ENCODE results near the gene SCRN1. TPM values are rescaled to one million over a fixed set of nuclear protein-coding genes. Genes with fewer than 3 reads are reported as not detected.

SCRN1 gene
- total and polyA plus RNA-seq, 2 experiments from 2014 or later = 58.8 to 80.0 TPM

DNA sequence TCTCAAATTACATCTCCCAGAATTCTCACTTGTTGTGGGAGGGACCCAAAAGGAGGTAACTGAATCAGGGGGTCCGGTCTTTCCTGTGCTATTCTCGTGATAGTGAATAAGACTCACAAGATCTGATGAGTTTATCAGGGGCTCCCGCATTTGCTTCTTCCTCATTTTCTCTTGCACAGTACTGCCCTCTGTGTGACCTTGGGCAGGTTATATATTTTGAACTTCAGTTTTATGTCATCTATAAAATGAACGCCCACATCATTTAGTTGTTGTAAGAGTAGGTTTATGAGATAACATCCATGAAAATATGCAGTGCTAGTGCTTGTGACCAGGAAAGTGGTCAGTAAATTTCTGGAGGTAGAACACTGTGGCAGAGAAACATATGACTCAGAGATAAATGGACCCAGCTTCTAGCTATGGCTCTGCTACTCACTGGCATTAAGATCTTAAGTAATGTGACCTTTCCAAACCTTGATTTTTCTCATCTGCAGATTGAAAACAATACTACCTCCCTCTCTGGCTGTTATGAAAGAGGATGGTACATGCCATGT lies 44.3 kb downstream of the SCRN1 start:
- Histone ChIP-seq H3F3A (ENCODE audit: insufficient read depth) (no peaks in the 10 kb centered on the region), H3K79me2 (ENCODE audit: insufficient read depth) (no peaks in the 10 kb centered on the region), H3K9me2 (ENCODE audit: insufficient read depth) (no peaks in the 10 kb centered on the region), H3K27ac (no peak overlapping the region), H3K9ac (no peak overlapping the region), H3K36me3 (ENCODE audit: low read depth) (peaks cover 49% of the 10 kb centered on the region), H3K4me3 (no peak overlapping the region), H3K27me3 (replicated peaks; ENCODE audit: insufficient read depth) (no peaks in the 10 kb centered on the region), H3K4me1 (ENCODE audit: insufficient read depth) (no peaks in the 10 kb centered on the region), H4K20me1 (ENCODE audit: insufficient read depth) (no peaks in the 10 kb centered on the region), H3K4me2 (ENCODE audit: unreplicated experiment) (no peak overlapping the region), H3K9me3 (ENCODE audit: low read depth) (no peaks in the 10 kb centered on the region), H2AFZ (no peak overlapping the region)
- TF ChIP-seq EZH2phosphoT487 (IDR thresholded peaks at IDR 0.05; ENCODE audit: insufficient read depth, low read depth) (no peak), EZH2 (IDR thresholded peaks at IDR 0.05; ENCODE audit: insufficient read depth, poor library complexity, severe bottlenecking) (no peak)
- 97% methylated on average over 4 of the region's 4 CpGs for WGBS, 2 experiments (ENCODE audit: low coverage in 1 of 2, low lambda C conversion rate in 2 of 2, missing lambda C conversion rate in 2 of 2)
- peak; percentile 12 for DNase-seq
- in situ Hi-C loops (cut with MboI) = no loop called here

DNA sequence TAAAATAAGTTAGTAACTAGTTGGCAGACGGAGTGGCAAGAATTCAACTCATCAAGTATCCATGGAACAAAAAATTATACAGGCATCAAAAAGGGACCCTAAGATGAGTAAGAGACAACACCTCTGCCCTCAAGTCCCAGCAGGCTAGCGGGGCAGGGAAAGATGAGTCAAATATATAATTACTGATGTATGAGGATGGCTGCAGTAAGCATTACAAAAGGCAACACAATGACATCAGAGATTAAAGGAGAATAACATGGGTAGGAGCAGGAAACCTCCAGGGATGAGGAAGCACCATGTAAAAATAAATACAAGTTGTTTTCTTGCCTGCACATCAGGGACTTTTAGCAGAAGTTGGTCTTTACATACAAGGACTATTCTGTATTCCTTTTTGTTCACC lies 49.4 kb downstream of the SCRN1 start:
- Histone ChIP-seq H3K27me3 (replicated peaks; ENCODE audit: insufficient read depth) (no peaks in the 10 kb centered on the region), H3K4me3 (no peak overlapping the region), H3K4me2 (ENCODE audit: unreplicated experiment) (no peak overlapping the region), H4K20me1 (ENCODE audit: insufficient read depth) (no peaks in the 10 kb centered on the region), H3F3A (ENCODE audit: insufficient read depth) (no peaks in the 10 kb centered on the region), H3K9ac (no peak overlapping the region), H3K4me1 (ENCODE audit: insufficient read depth) (0 out of 2 replicates have a peak, but pooled peaks cover 7% of the 10 kb centered on the region), H3K36me3 (ENCODE audit: low read depth) (peaks cover 80% of the 10 kb centered on the region), H3K79me2 (ENCODE audit: insufficient read depth) (no peaks in the 10 kb centered on the region), H2AFZ (no peak overlapping the region), H3K9me2 (ENCODE audit: insufficient read depth) (no peaks in the 10 kb centered on the region), H3K9me3 (ENCODE audit: low read depth) (no peaks in the 10 kb centered on the region), H3K27ac (no peak overlapping the region)
- 86 to 90% methylated on average over 2 of the region's 2 CpGs for WGBS, 2 experiments (ENCODE audit: low coverage in 1 of 2, low lambda C conversion rate in 2 of 2, missing lambda C conversion rate in 2 of 2)
- in situ Hi-C loops (cut with MboI) = no loop called here
- peak; percentile 22 for DNase-seq
- TF ChIP-seq EZH2 (IDR thresholded peaks at IDR 0.05; ENCODE audit: insufficient read depth, poor library complexity, severe bottlenecking) (no peak), EZH2phosphoT487 (IDR thresholded peaks at IDR 0.05; ENCODE audit: insufficient read depth, low read depth) (no peak)

DNA sequence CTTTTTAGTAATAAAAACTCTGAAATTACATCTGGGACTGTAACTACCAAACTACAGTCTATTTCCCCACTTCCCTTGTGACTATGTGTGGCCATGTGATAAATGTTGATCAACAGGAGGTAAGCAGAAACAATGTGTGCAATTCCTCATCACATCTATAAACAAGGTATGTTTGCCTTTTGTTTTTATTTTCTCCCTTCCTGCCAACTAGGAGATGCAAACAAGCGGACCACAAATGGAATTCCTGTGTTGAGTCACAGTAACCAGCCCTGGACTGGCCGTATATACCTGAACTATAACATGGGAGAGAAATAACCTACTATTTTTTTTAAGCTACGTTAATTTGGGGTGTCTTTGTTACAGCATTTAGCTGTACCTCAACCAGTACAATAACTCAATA lies 52.5 kb downstream of the SCRN1 start:
- Histone ChIP-seq H3K79me2 (ENCODE audit: insufficient read depth) (no peaks in the 10 kb centered on the region), H3K4me3 (no peak overlapping the region), H2AFZ (no peak overlapping the region), H3K36me3 (ENCODE audit: low read depth) (peaks cover 67% of the 10 kb centered on the region), H3K4me2 (ENCODE audit: unreplicated experiment) (no peak overlapping the region), H3K9me3 (ENCODE audit: low read depth) (no peaks in the 10 kb centered on the region), H3K27me3 (replicated peaks; ENCODE audit: insufficient read depth) (no peaks in the 10 kb centered on the region), H3K9ac (no peak overlapping the region), H4K20me1 (ENCODE audit: insufficient read depth) (no peaks in the 10 kb centered on the region), H3K9me2 (ENCODE audit: insufficient read depth) (no peaks in the 10 kb centered on the region), H3K4me1 (ENCODE audit: insufficient read depth) (peaks cover 12% of the 10 kb centered on the region; the same call in 1 of the 2 replicates), H3K27ac (no peak overlapping the region), H3F3A (ENCODE audit: insufficient read depth) (no peaks in the 10 kb centered on the region)
- TF ChIP-seq EZH2phosphoT487 (IDR thresholded peaks at IDR 0.05; ENCODE audit: insufficient read depth, low read depth) = no peak
- no peak for TF ChIP-seq EZH2 (IDR thresholded peaks at IDR 0.05; ENCODE audit: insufficient read depth, poor library complexity, severe bottlenecking)
- WGBS, 2 experiments (ENCODE audit: low coverage in 1 of 2, low lambda C conversion rate in 2 of 2, missing lambda C conversion rate in 2 of 2) = 86 to 87% methylated on average over 3 of the region's 3 CpGs
- in situ Hi-C loops (cut with MboI) = no loop called here
- no peak for DNase-seq

DNA sequence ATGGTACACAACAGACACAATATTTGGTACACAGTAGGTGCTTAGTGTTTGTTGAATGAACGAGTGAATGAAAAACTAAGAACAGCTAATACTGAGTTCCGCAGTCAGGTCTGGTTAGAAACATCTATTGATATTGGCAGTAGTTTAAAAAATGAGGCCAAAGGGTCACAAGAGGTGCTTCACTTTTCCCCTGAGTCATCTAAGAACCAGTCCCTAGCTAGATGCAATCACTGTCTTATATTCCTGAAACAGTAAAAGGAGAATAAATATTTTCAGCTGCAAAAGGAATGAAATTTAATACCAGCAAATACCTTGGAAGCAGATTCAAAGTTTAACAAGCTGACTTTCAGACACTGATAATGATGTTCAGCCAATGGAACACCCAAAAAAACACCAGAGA lies 54.5 kb downstream of the SCRN1 start:
- Histone ChIP-seq H3F3A (ENCODE audit: insufficient read depth) (no peaks in the 10 kb centered on the region), H3K9me3 (ENCODE audit: low read depth) (no peaks in the 10 kb centered on the region), H3K9ac (no peak overlapping the region), H3K79me2 (ENCODE audit: insufficient read depth) (no peaks in the 10 kb centered on the region), H3K27me3 (replicated peaks; ENCODE audit: insufficient read depth) (no peaks in the 10 kb centered on the region), H3K9me2 (ENCODE audit: insufficient read depth) (no peaks in the 10 kb centered on the region), H2AFZ (no peak overlapping the region), H3K4me3 (no peak overlapping the region), H3K36me3 (ENCODE audit: low read depth) (peaks cover 56% of the 10 kb centered on the region), H3K27ac (no peak overlapping the region), H4K20me1 (ENCODE audit: insufficient read depth) (no peaks in the 10 kb centered on the region), H3K4me1 (ENCODE audit: insufficient read depth) (peaks cover 15% of the 10 kb centered on the region; the same call in 1 of the 2 replicates), H3K4me2 (ENCODE audit: unreplicated experiment) (no peak overlapping the region)
- peak; percentile 22 for DNase-seq
- in situ Hi-C loops (cut with MboI) = no loop called here
- TF ChIP-seq EZH2 (IDR thresholded peaks at IDR 0.05; ENCODE audit: insufficient read depth, poor library complexity, severe bottlenecking) = no peak
- TF ChIP-seq EZH2phosphoT487 (IDR thresholded peaks at IDR 0.05; ENCODE audit: insufficient read depth, low read depth) = no peak
- WGBS, 2 experiments (ENCODE audit: low coverage in 1 of 2, low lambda C conversion rate in 2 of 2, missing lambda C conversion rate in 2 of 2) = 95 to 98% methylated on average over 2 of the region's 2 CpGs
